H1 (cell line): ENCODE data around the gene CD300H. TPM values are rescaled to one million over a fixed set of nuclear protein-coding genes. Genes with fewer than 3 reads are reported as not detected.

ENCODE experiments used
- CTCF ChIA-PET: fragments of 300-600 bp; sonication (Branson Sonifier 250); formaldehyde crosslinking; loops from one replicate; lab custom pipeline; 2021; ENCODE audit not compliant: partially characterized antibody; lab: Charles Lee
- POLR2A ChIA-PET: fragments of 300-600 bp; sonication (Branson Sonifier 250); formaldehyde crosslinking; loops from one replicate; lab custom pipeline; 2021; ENCODE audit warnings: inconsistent platforms; ENCODE audit not compliant: partially characterized antibody; lab: Charles Lee
- DNase-seq, 2 experiments: peaks; one replicate each; pipeline versions ENCODE4 v3.0.0 to v3.0.0-alpha.2; 2010 to 2022; ENCODE audit warnings: low spot score in 2 of 2, low read depth in 1 of 2, mixed read lengths in 1 of 2
- FAIRE-seq: peaks from 2 replicates; lab custom pipeline; 2011; peaks lifted over from hg19 to GRCh38; lab: Jason Lieb, UNC
- H2AFZ ChIP-seq: 2 replicates; pipeline ENCODE4 v1.8.1; 2012; ENCODE audit warnings: low read length, inconsistent platforms
- H2AK5ac ChIP-seq: 2 replicates; pipeline ENCODE4 v1.6.1; 2013; ENCODE audit warnings: low read depth, low read length
- H2BK120ac ChIP-seq: replicated peaks from 2 replicates; pipeline ENCODE3; 2013; ENCODE audit warnings: low read depth, low read length, inconsistent platforms
- H2BK12ac ChIP-seq: 2 replicates; pipeline ENCODE4 v1.6.1; 2013; ENCODE audit warnings: low read depth, low read length
- H2BK15ac ChIP-seq: 2 replicates; pipeline ENCODE4 v1.6.1; 2013; ENCODE audit warnings: low read length
- H2BK20ac ChIP-seq: 2 replicates; pipeline ENCODE4 v1.6.1; 2013; ENCODE audit warnings: low read length
- H2BK5ac ChIP-seq: 2 replicates; pipeline ENCODE4 v1.6.1; 2013; ENCODE audit warnings: low read depth, low read length
- H3K14ac ChIP-seq: 2 replicates; pipeline ENCODE4 v1.6.1; 2013; ENCODE audit warnings: inconsistent platforms; ENCODE audit not compliant: insufficient read length
- H3K18ac ChIP-seq: 2 replicates; pipeline ENCODE4 v1.6.1; 2013; ENCODE audit warnings: low read length; ENCODE audit errors: extremely low read depth
- H3K23ac ChIP-seq: 2 replicates; pipeline ENCODE4 v1.6.1; 2013; ENCODE audit warnings: inconsistent platforms; ENCODE audit not compliant: insufficient read length
- H3K23me2 ChIP-seq: 2 replicates; pipeline ENCODE4 v1.6.1; 2013; ENCODE audit warnings: low read depth, low read length
- H3K27ac ChIP-seq: 2 replicates; pipeline ENCODE4 v1.6.1; 2011; ENCODE audit warnings: low read depth, low read length, inconsistent platforms
- H3K27me3 ChIP-seq, 4 experiments: replicated peaks in 1 of 4; 1 replicate in 1 of 4; 2 replicates in 3 of 4; pipeline versions ENCODE4 v1.6.1 to v1.8.1; 2011 to 2013; ENCODE audit warnings: low read length in 3 of 4, mild to moderate bottlenecking in 3 of 4, inconsistent platforms in 2 of 4, mixed read lengths in 2 of 4, moderate library complexity in 1 of 4; ENCODE audit not compliant: control insufficient read depth in 3 of 4, insufficient read depth in 3 of 4; ENCODE audit errors: extremely low read depth in 1 of 4
- H3K36me3 ChIP-seq, 4 experiments: 2 replicates each; pipeline versions ENCODE4 v1.6.1 to v1.8.1; 2011 to 2013; ENCODE audit warnings: mild to moderate bottlenecking in 4 of 4, low read length in 3 of 4, moderate library complexity in 2 of 4, control low read depth in 1 of 4, inconsistent platforms in 1 of 4; ENCODE audit not compliant: insufficient read depth in 4 of 4, control insufficient read depth in 2 of 4
- H3K4ac ChIP-seq: replicated peaks from 2 replicates; pipeline ENCODE3; 2013; ENCODE audit warnings: low read length, low read depth, mixed read lengths, inconsistent platforms; ENCODE audit not compliant: insufficient read length
- H3K4me1 ChIP-seq, 4 experiments: replicated peaks in 1 of 4; 1 replicate in 1 of 4; 2 replicates in 3 of 4; pipeline versions ENCODE4 v1.6.1 to v1.8.1; 2011 to 2013; ENCODE audit warnings: low read length in 3 of 4, inconsistent platforms in 2 of 4, mixed read lengths in 1 of 4; ENCODE audit not compliant: insufficient read depth in 4 of 4, control insufficient read depth in 3 of 4
- H3K4me2 ChIP-seq, 2 experiments: 2 replicates each; pipeline versions ENCODE4 v1.6.1 to v1.8.1; 2011 to 2013; ENCODE audit warnings: low read depth in 2 of 2, low read length in 2 of 2, control low read depth in 1 of 2, inconsistent platforms in 1 of 2, mild to moderate bottlenecking in 1 of 2; ENCODE audit not compliant: insufficient read depth in 1 of 2
- H3K4me3 ChIP-seq, 4 experiments: fragments of 200-600, 300-600 bp in 1 of 4; sonication (generic), shearing (Covaris generic), sonication (Bioruptor Twin) in 1 of 4; 2 replicates each; pipeline versions ENCODE4 v1.5.1 to v1.8.1; 2011 to 2016; ENCODE audit warnings: low read length in 4 of 4, low read depth in 3 of 4, control low read depth in 2 of 4, inconsistent platforms in 2 of 4, mild to moderate bottlenecking in 2 of 4, mixed read lengths in 1 of 4, moderate library complexity in 1 of 4; ENCODE audit not compliant: insufficient read depth in 2 of 4; ENCODE audit errors: extremely low read depth in 1 of 4
- H3K56ac ChIP-seq: replicated peaks from 2 replicates; pipeline ENCODE3; 2013; ENCODE audit warnings: low read depth, mild to moderate bottlenecking, mixed read lengths, low read length, inconsistent platforms; ENCODE audit not compliant: insufficient read length
- H3K79me1 ChIP-seq: 2 replicates; pipeline ENCODE4 v1.6.1; 2013; ENCODE audit warnings: low read depth, low read length, control low read depth
- H3K79me2 ChIP-seq, 2 experiments: 2 replicates each; pipeline versions ENCODE4 v1.6.1 to v1.8.1; 2012 to 2013; ENCODE audit warnings: low read length in 2 of 2, mild to moderate bottlenecking in 2 of 2, inconsistent platforms in 1 of 2; ENCODE audit not compliant: insufficient read depth in 2 of 2, control insufficient read depth in 1 of 2
- H3K9ac ChIP-seq, 4 experiments: replicated peaks in 1 of 4; 1 replicate in 1 of 4; 2 replicates in 3 of 4; pipeline versions ENCODE4 v1.6.1 to v1.8.1; 2011 to 2013; ENCODE audit warnings: low read depth in 3 of 4, low read length in 3 of 4, control low read depth in 2 of 4, mild to moderate bottlenecking in 2 of 4, moderate library complexity in 2 of 4, inconsistent platforms in 1 of 4; ENCODE audit errors: extremely low read depth in 1 of 4
- H3K9me3 ChIP-seq, 2 experiments: 2 replicates each; pipeline versions ENCODE4 v1.6.1 to v1.8.1; 2012 to 2013; ENCODE audit warnings: mild to moderate bottlenecking in 2 of 2, moderate library complexity in 2 of 2, control low read depth in 1 of 2, inconsistent platforms in 1 of 2, low read depth in 1 of 2, low read length in 1 of 2, mixed read lengths in 1 of 2; ENCODE audit not compliant: insufficient read depth in 2 of 2
- H4K20me1 ChIP-seq, 2 experiments: replicated peaks in 1 of 2; 2 replicates each; pipeline versions ENCODE3 to v1.8.1; 2011 to 2013; ENCODE audit warnings: inconsistent platforms in 2 of 2, low read length in 2 of 2, mild to moderate bottlenecking in 1 of 2; ENCODE audit not compliant: insufficient read depth in 2 of 2, control insufficient read depth in 1 of 2
- H4K5ac ChIP-seq: 2 replicates; pipeline ENCODE4 v1.6.1; 2013; ENCODE audit warnings: low read length, low read depth, mixed read lengths, inconsistent platforms; ENCODE audit not compliant: insufficient read length
- H4K8ac ChIP-seq: 2 replicates; pipeline ENCODE4 v1.8.0; 2013; ENCODE audit warnings: mild to moderate bottlenecking, moderate library complexity, low read length, inconsistent platforms; ENCODE audit not compliant: insufficient read depth; ENCODE audit errors: extremely low read depth
- H4K91ac ChIP-seq: replicated peaks from 2 replicates; pipeline ENCODE3; 2013; ENCODE audit warnings: low read length, mixed read lengths, inconsistent platforms; ENCODE audit not compliant: insufficient read length
- GTF2F1 ChIP-seq: IDR thresholded peaks from 2 replicates; pipeline ENCODE4 v1.6.1; 2012; ENCODE audit warnings: low read depth, low read length, improper control_type of control experiment, borderline replicate concordance
- KDM4A ChIP-seq: IDR thresholded peaks from one replicate; pipeline ENCODE4 v1.7.1; 2012; ENCODE audit warnings: low read depth, mild to moderate bottlenecking, moderate library complexity, low read length, inconsistent platforms; ENCODE audit not compliant: severe bottlenecking
- POLR2A ChIP-seq, 2 experiments: IDR thresholded peaks; 1 replicate in 1 of 2; 2 replicates in 1 of 2; pipeline ENCODE4 v1.6.1; 2011; ENCODE audit warnings: low read depth in 2 of 2, low read length in 2 of 2, mild to moderate bottlenecking in 2 of 2; ENCODE audit errors: control extremely low read depth in 1 of 2
- WGBS, 2 experiments: shearing (Covaris generic) in 1 of 2; methylation state at CpG; one replicate each; pipeline versions ENCODE4 v1.1.6 to v1.1.7; 2013 to 2015; ENCODE audit warnings: low lambda C conversion rate in 2 of 2, mixed read lengths in 2 of 2, inconsistent platforms in 1 of 2, low coverage in 1 of 2, missing lambda C conversion rate in 1 of 2; ENCODE audit not compliant: insufficient replicate concordance in 2 of 2, insufficient coverage in 1 of 2, insufficient read length in 1 of 2; ENCODE audit errors: extremely low coverage in 1 of 2, missing lambda C conversion rate in 1 of 2; 5-methylcytosine and 5-hydroxymethylcytosine counted together
- polyA plus RNA-seq, 7 experiments: library from polyadenylated mRNA; depleted of rRNA in 3 of 7; stranded (reverse) in 5 of 7; unstranded in 2 of 7; fragments of >200 nt in 5 of 7; fragments of 200-250 nt in 2 of 7; gene quantifications; 1 replicate in 5 of 7; 2 replicates in 1 of 7; 4 replicates in 1 of 7; pipeline versions ENCODE4 v1.2.1 to v1.2.3, GENCODE V29; 2011 to 2013; ENCODE audit warnings: missing spikeins in 2 of 7, mixed read lengths in 2 of 7
- total RNA-seq: library from RNA; stranded (reverse); fragmentation: NEBNext Ultra II Directional; extraction: Animal tissue kit (Norgen Biotek cat#: 25700); gene quantifications from 2 replicates; pipeline ENCODE4 v1.2.1, GENCODE V29; 2021

Gene CD300H
- total and polyA plus RNA-seq, 2 of the 8 experiments (the other 6 are each of a cell fraction or from before 2014, with no cell fraction given): not detected

GRCh38 chr17:74522381-74523105, 44.8 kb downstream of the CD300H start:
- no peak overlapping the region for H4K8ac ChIP-seq
- WGBS, 2 experiments: 84% methylated on average over 10 of the region's 10 CpGs; no CpG with 5 or more reads in 1 of the 2 experiments
- no peaks in the 10 kb centered on the region for H3K4me1 ChIP-seq
- H4K91ac ChIP-seq: no peak overlapping the region
- no peak for FAIRE-seq
- H2BK120ac ChIP-seq: no peak overlapping the region
- no peak overlapping the region for H3K14ac ChIP-seq
- H3K79me2 ChIP-seq: no peaks in the 10 kb centered on the region
- no peaks in the 10 kb centered on the region for H3K23me2 ChIP-seq
- H2BK12ac ChIP-seq: no peak overlapping the region
- H3K23ac ChIP-seq: no peak overlapping the region
- no peak overlapping the region for H3K9ac ChIP-seq
- H3K9me3 ChIP-seq: peaks cover 14 to 24% of the 10 kb centered on the region in 2 experiments; a peak in 3 of 4 replicates
- H4K20me1 ChIP-seq: peaks cover 0 to 2% of the 10 kb centered on the region in 2 experiments
- H3K4me2 ChIP-seq: no peak overlapping the region
- no peaks in the 10 kb centered on the region for H3K36me3 ChIP-seq
- CTCF ChIA-PET: interaction anchor here (0.9 to 1.7 kb wide), 4 partner anchors 11 to 163 kb away, joined by 3 to 6 read pairs (median 4); partner anchors contain the start of gene BTBD17
- no peaks in the 10 kb centered on the region for H3K27me3 ChIP-seq
- no peak overlapping the region for H2BK5ac ChIP-seq
- H3K56ac ChIP-seq: no peak overlapping the region
- H3K79me1 ChIP-seq: no peaks in the 10 kb centered on the region
- no peak overlapping the region for H2BK15ac ChIP-seq
- H3K18ac ChIP-seq: no peak overlapping the region
- POLR2A ChIA-PET: interaction anchor here (0.7 kb wide), 1 partner anchor 171 kb away, joined by 4 read pairs; no protein-coding TSS in a partner anchor
- H4K5ac ChIP-seq: no peak overlapping the region
- H2BK20ac ChIP-seq: no peak overlapping the region
- H3K4me3 ChIP-seq: no peak overlapping the region
- H2AFZ ChIP-seq: no peak overlapping the region
- no peak for TF ChIP-seq KDM4A
- no peak for TF ChIP-seq POLR2A (IDR thresholded peaks at IDR 0.05; ENCODE audit: control extremely low read depth in 1 of 2, low read depth in 2 of 2, low read length in 2 of 2)
- TF ChIP-seq GTF2F1: no peak
- H3K27ac ChIP-seq: no peak overlapping the region
- no peak overlapping the region for H2AK5ac ChIP-seq
- H3K4ac ChIP-seq: no peak overlapping the region
- DNase-seq: no peak
